GM18909 (cell line): ENCODE results near the gene OXSM.

Source experiments
- ATAC-seq: cut with Tn5 transposase; IDR thresholded peaks from one replicate; pipeline ENCODE4 v1.9.1; 2021; ENCODE audit warnings: mild to moderate bottlenecking; ENCODE audit not compliant: unreplicated experiment, poor library complexity

OXSM gene

GRCh38 chr3:25801786-25802185 lies 11.9 kb downstream of the OXSM start:
- no peak for ATAC-seq

GRCh38 chr3:25803833-25804232 lies 13.9 kb downstream of the OXSM start:
- ATAC-seq: no peak

DNA sequence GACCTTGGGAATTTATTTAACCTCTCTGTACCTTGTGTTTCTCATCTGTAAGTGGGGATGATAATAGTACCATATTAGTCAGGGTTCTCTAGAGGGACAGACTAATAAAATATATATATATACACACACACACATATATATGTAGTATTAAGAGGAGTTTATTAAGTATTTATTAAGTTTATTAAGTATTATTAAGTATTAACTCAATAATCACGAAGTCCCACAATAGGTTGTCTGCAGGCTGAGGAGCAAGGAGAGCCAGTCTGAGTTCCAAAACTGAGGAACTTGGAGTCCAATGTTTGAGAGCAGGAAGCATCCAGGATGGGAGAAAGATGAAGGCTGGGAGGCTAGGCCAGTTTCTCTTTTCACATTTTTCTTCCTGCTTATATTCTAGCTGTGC lies 14.8 kb downstream of the OXSM start:
- ATAC-seq: no peak

DNA sequence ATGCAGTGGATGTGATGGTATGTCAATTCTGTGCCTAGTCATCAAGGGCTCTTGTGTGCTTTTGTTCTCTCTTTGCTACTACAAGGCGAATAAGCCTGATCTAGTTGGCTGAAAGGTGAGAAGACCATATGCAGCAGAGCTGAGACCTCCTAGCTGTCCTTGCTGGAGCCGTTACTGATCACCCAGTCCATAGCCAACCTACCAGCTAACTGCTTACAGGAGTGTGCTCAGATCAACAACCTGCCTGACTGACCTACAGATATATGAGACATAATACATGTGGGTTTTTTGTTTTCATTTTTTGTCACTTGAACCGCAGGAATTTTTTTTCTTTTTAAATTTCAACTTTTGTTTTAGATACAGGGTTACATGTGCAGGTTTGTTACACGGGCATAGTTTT lies 22.8 kb downstream of the OXSM start:
- no peak for ATAC-seq

GRCh38 chr3:25817107-25817506 lies 27.2 kb downstream of the OXSM start:
- no peak for ATAC-seq

- no peak for ATAC-seq
Measured at GRCh38 chr3:25817638-25818037, 27.7 kb downstream of the OXSM start.

GRCh38 chr3:25818335-25818734 lies 28.4 kb downstream of the OXSM start:
- no peak for ATAC-seq

DNA sequence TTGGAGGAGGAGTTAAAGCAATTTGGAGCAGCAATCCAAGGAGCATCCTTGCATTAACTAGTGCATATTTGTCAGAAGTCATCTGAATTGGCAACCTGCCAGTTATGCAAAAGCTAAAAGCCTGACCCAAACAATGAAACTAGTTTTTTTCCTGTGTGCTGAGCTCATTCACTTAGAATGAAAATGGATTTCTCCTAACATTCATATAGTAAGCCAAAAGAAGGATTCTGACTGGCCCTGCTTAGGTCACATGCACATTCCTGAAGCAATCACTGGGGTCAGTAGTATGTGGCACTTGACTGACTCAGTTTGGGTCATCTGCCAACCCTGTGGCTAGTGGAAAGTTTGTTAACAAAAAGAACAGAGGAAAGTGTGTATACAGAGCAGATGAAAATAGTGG lies 30.5 kb downstream of the OXSM start:
- no peak for ATAC-seq

DNA sequence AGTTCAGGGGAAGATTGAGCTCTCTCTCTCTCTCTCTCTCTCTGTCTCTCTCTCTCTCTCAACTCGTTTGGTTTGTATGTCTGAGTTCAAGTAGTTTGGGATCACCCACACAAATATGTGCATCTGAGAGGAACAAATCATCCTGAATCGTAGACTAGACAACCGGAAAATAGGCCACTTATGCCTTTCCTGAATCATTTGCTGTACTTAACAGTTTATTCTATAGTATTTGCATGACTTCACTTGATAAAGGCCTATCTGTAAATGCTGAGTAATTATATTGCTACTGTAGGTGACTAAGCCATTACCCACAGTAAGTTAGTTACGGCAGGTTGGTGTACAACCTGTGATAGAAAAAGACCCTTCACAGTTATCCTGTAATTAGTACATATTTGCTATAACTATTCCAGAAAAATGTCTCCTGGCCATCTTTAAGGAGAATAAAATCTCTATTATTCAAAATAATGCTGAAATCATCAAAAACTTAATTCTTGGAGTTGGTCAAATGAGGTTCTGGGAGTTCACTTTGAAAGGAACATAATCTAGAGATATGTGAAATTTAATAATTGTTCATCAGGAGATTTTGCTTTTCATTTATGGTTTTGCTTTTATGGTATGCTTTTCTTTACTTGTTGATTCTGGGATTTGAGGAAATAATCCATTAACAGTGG lies 31.1 kb downstream of the OXSM start:
- no peak for ATAC-seq

DNA sequence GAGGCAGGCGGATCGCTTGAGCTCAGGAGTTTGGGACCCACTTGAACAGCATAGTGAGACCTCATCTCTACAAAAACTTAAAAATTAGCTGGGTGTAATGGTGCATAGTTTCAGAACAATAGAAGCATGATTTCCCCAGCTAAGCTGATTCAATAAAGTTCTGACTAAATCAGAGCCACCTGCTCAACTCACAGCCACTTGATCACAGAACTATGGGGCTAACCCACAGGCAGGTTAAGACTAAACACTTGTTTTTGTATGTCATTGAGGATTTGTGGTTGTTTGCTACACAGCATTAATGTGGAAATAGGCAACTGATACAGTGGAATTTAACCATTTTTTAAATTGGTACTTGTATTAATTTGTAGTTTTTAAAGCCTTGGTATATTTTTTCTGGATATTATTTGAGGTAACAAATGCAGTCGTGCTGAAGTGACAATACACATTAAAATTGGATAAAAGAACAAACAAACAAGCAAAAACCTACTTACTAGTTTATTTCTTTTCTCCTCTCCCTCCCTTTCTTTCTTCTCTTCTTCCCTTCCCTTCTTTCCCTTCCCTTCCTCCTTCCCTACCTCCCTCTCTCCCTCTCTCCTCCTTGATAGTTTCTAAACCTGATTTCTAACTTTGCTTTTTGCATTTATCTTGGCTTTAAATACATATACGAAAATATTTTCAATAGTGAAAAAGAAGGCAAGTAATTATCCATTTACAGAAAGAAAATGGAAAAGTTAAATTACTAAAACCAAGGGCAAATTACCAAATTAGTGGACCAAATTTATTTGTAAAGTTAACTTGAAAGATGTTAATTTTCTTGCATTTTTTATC lies 32.1 kb downstream of the OXSM start:
- no peak for ATAC-seq

DNA sequence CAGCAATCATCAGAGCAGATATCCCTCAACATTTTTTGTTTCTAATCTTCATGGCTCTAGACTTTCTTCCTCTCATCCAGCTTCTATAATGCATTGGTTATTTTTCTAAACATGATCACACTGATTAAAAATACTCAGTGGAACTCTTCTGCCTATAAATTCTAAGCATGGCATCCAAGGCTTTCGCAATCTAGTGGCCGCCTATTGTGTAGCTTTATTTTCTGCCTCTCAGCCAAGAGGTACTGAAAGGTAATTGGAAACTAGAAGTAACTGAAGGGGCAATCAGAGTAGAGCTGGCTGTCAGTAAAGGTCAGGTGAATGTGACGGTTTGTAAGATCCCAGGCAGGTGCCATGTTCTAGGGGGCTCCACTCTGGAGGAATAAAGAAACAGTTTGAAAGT lies 33.4 kb downstream of the OXSM start:
- ATAC-seq: no peak

DNA sequence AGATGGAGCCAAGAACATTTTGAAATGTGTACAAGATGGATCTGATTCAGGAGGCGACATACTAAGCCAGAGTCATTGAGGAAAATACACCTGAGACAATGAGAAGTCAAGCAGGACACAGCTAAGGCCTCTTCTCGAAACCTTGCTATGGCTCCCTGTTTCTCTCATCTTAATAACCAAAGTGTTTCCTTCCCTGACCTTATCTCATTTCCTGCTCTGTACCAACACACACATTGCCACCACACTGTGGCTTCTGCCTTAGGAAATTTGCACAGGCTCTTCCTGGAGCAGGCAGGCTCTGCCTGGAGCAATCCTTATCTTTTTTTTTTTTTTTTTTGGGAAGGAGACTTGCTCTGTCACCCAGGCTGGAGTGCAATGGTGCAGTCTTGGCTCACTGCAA lies 36.6 kb downstream of the OXSM start:
- no peak for ATAC-seq

DNA sequence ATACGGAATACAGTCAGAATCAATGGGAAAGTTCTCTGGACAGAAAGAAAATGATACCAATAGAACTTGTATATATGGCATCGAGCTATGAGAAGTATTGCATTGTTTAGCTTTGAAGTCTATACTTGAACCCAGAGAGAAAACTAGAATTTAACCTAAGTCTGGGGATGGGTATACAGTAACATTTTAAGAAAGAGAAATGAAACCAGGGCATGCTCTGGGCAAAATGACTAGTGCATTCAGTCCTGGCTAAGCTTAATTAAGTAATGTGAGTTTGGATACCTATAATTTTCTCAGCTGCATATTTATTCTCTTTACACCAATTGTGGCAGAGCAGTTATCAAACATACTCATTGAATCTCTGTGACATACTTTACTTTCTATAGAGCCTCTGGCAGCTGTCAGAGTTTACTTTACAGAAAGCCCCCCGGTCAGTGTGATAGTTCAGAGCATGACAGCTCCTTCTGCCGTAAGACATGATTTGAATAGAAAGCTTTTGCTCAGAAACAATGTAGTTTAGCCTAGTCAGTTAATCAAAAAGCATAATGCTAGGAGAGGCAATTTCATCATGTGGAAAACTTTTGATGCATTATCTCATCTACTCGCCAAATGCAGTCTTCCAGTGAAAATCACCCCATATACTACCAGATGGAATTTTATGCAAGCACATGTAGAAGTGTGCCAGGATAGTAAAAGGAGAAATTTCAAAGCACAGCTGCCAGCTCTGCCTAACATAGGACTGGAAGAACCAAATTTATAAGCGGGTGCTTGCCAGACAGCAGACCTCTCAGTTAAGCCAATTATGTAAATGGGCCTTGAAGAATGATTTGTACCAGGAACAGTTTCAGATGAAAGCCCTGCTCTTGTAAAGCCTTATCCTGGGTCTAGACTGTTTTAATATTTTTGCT lies 40.7 kb downstream of the OXSM start:
- ATAC-seq: no peak

- ATAC-seq: no peak
Measured at GRCh38 chr3:25831578-25831977, 41.7 kb downstream of the OXSM start.

DNA sequence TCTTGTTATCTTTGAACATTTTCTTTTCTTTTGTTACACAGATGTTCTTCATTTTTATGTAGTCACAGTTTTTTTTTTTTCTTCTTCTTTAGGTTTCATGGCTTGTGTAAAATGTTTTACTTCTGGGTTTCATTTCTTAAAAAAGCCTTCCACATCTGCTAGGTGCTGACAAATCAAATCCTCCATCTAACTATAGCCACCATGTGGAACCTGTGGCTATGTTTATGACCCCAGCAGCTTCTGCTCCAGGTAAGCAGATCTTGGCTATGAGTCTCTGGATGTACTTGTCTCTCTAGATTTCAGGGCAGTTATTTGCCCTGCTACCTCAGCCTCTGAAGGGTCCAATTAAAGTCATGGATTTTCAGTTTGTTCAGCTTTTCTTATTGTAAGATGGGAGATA lies 44.5 kb downstream of the OXSM start:
- peak; percentile 78 for ATAC-seq

GRCh38 chr3:25836579-25836978 lies 46.7 kb downstream of the OXSM start:
- ATAC-seq: no peak

DNA sequence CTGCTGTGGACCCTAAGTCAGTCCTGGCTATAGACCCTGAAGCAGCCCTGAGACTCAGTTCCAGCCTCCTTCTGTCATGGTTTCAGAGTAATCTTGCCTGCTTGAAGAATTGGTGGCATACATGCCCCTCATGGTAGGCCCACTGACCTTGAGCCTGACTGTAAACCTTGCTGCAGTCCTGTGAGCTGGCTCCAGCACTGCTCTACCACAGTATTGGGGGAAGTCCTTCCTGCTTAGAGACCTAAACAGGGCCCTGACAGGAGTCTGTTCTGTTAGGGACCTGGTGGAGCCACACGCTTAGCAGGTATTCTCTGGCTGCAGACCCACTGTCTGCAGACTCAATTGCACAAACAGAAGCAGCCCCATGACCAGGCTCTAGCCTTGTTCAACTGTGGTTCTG lies 47.1 kb downstream of the OXSM start:
- no peak for ATAC-seq

DNA sequence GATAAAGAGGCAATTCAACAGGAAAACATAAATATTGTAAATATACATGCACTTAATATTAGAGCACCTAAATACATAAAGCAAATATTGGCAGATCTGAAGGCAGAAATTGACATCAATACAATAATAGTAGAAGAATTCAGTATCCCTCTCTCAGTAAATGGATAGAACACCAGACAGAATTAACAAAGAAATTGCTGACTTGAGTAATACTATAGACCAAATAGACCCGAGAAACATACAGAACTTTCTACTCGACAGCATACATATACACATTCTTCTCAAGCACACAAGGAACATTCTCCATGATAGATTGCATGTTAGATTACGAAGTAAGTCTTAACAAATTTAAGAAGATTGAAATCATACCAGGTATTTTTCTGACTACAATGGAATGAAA lies 50.2 kb downstream of the OXSM start:
- no peak for ATAC-seq

DNA sequence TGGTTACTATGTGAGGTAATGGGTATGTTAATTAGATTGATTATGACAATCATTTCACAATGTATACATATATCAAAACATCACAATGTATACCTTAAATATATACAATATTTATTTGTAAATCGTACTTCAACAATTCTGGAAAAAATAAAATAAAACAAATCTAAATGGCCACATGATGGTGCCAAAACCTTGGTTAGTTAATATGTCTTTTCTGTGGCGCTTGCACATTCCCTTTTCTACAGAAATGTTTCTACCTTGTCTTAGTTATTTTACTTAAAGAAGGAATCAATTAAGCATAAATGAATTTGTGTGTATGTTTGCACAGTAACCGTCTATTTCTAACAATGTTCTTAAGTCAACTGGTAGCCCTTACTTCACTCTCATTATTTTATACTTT lies 53.4 kb downstream of the OXSM start:
- ATAC-seq: no peak
